NK-92 treated with Interleukin-12 subunit alpha and Interleukin-12 subunit beta, amount 100 ng/mL, for 24 hours (cell line): ENCODE data around the gene ALG14.

Experiments
- DNase-seq: peaks from one replicate; lab custom pipeline; 2025; lab: John Stamatoyannopoulos, UW

The ALG14 gene

GRCh38 chr1:94927405-94928175 lies 145.2 kb downstream of the ALG14 start:
- DNase-seq: no peak

GRCh38 chr1:94926915-94927404 lies 145.8 kb downstream of the ALG14 start, which contains the start of gene CNN3:
Gene CNN3 (minus strand): TSS chr1:94927110. CDS start chr1:94926894, 216 bp downstream.
- DNase-seq: no peak

DNA sequence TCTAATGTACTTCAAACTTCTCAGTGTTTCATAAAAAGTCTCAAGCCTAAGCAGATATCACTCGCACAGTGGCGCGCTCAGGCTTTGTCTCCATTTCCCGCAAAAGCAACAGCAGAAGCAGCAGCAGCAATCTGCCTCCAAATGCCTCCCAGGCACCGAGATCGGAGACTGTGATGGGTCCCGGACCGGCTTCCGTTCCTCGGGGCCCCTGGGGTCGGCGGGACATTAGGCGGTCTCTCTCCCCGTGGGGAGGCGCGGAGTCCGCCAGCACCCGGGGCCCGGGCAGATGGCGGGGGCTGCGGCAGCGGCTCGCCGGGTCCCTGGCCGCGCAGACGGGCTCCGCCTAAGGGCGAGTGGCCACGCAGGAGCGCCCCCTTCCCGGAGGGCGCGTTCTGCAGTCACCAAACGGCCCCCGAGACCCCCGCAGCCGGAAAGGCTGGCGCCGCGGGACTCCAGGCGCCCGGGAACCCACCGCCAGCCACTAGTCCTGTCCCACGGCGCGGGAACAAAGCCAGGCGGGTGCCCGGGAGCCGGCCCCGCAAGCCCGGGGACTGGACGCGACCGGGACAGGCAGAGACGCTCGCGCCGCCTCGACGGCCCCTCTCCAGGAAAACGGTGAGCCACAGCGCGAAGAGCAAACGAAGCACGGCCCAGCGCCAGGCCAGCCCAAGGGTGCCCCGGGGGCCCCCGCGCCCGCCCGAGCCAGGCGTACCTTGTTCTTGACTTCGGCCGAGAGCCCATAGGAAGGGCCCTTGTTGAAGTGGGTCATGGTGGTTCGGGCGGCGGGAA lies 146.4 kb downstream of the ALG14 start:
- DNase-seq: no peak

GRCh38 chr1:94925561-94926125 lies 147.1 kb downstream of the ALG14 start:
- DNase-seq: no peak

DNA sequence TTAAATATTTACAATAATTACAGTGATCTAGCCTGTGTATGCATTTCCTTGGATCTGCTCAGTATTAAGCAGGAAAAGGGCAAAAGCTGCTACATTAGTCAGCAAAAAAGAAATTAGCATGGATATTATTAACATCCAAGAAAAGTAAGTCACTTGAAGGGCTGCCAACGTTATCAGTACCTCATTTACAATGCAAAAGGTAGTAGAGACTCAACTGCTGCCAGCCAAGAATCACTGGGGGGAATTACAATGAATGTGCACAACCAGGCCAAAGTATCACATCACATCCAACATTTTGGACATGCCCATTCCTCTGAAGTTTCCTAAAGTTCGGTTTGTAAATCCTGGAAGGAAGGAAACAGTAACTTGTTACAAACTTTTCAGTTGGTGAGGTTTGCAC lies 147.7 kb downstream of the ALG14 start:
- DNase-seq: no peak
